Endothelial cell of umbilical vein (primary cell): Measurements from ENCODE around the gene SPRING1. TPM values are rescaled to one million over a fixed set of nuclear protein-coding genes. Genes with fewer than 3 reads are reported as not detected.
A peak's percentile ranks its signal among the peaks of the same experiment; 100 is the strongest.

ENCODE experiments used
- BruUV-seq: library from RNA; stranded (reverse); fragments of 400-500 nt; replicated peaks from 2 replicates; lab custom pipeline; 2021; lab: Mats Ljungman, UMichigan
- CTCF ChIA-PET: fragments of 300-600, 350-600 bp; sonication (Branson Sonifier 250); formaldehyde crosslinking; loops from one replicate; lab custom pipeline; 2021; ENCODE audit warnings: antibody characterized with exemption, inconsistent platforms; lab: Charles Lee
- POLR2A ChIA-PET: fragments of 300-600, 350-600 bp; sonication (Branson Sonifier 250); formaldehyde crosslinking; loops from one replicate; lab custom pipeline; 2021; ENCODE audit warnings: antibody characterized with exemption, inconsistent platforms; lab: Charles Lee
- DNase-seq: peaks from one replicate; pipeline ENCODE4 v3.0.0-alpha.2; 2011; ENCODE audit warnings: low read depth, low spot score
- FAIRE-seq: peaks from 2 replicates; lab custom pipeline; 2011; peaks lifted over from hg19 to GRCh38; lab: Jason Lieb, UNC
- H2AFZ ChIP-seq: 2 replicates; pipeline ENCODE4 v1.6.0; 2012; ENCODE audit warnings: low read depth, low read length, control low read depth, inconsistent platforms
- H3K27ac ChIP-seq: 2 replicates; pipeline ENCODE4 v1.5.1; 2011; ENCODE audit warnings: low read depth, mild to moderate bottlenecking, control low read depth, low read length, moderate library complexity; ENCODE audit not compliant: insufficient read depth
- H3K27me3 ChIP-seq, 2 experiments: 2 replicates each; pipeline versions ENCODE4 v1.6.0 to v1.6.1; 2011; ENCODE audit warnings: low read length in 2 of 2, mixed read lengths in 1 of 2; ENCODE audit not compliant: control insufficient read depth in 2 of 2, insufficient read depth in 2 of 2
- H3K36me3 ChIP-seq, 2 experiments: 2 replicates in 1 of 2; 3 replicates in 1 of 2; pipeline ENCODE4 v1.5.1; 2011; ENCODE audit warnings: low read length in 2 of 2, mild to moderate bottlenecking in 1 of 2, moderate library complexity in 1 of 2; ENCODE audit not compliant: control insufficient read depth in 2 of 2, insufficient read depth in 2 of 2; ENCODE audit errors: extremely low read depth in 1 of 2
- H3K4me1 ChIP-seq: 3 replicates; pipeline ENCODE4 v1.5.1; 2011; ENCODE audit warnings: mild to moderate bottlenecking, low read length; ENCODE audit not compliant: control insufficient read depth, insufficient read depth; ENCODE audit errors: extremely low read depth
- H3K4me2 ChIP-seq: 2 replicates; pipeline ENCODE4 v1.6.1; 2011; ENCODE audit warnings: low read length, control low read depth, mixed read lengths; ENCODE audit not compliant: insufficient read depth
- H3K4me3 ChIP-seq, 3 experiments: fragments of 200-600 bp in 1 of 3; sonication (generic), shearing (Covaris generic) in 1 of 3; replicated peaks in 1 of 3; 2 replicates each; pipeline ENCODE4 v1.5.1; 2011 to 2016; ENCODE audit warnings: control low read depth in 3 of 3, low read length in 3 of 3, mild to moderate bottlenecking in 2 of 3, inconsistent platforms in 1 of 3, low read depth in 1 of 3, moderate library complexity in 1 of 3; ENCODE audit not compliant: insufficient read depth in 1 of 3
- H3K79me2 ChIP-seq: 2 replicates; pipeline ENCODE4 v1.6.0; 2012; ENCODE audit warnings: low read length, inconsistent platforms; ENCODE audit not compliant: control insufficient read depth, insufficient read depth
- H3K9ac ChIP-seq: replicated peaks from 2 replicates; pipeline ENCODE3; 2011; ENCODE audit warnings: low read length, control low read depth; ENCODE audit not compliant: insufficient read depth; ENCODE audit errors: extremely low read depth
- H3K9me1 ChIP-seq: replicated peaks from 3 replicates; pipeline ENCODE4 v1.6.0; 2011; ENCODE audit warnings: mild to moderate bottlenecking, low read length; ENCODE audit not compliant: control insufficient read depth, insufficient read depth; ENCODE audit errors: extremely low read depth
- H3K9me3 ChIP-seq: replicated peaks from 2 replicates; pipeline ENCODE4 v1.5.1; 2012; ENCODE audit warnings: low read length, inconsistent platforms; ENCODE audit not compliant: control insufficient read depth, insufficient read depth
- H4K20me1 ChIP-seq: replicated peaks from 2 replicates; pipeline ENCODE3; 2011; ENCODE audit warnings: mild to moderate bottlenecking, low read length; ENCODE audit not compliant: control insufficient read depth, insufficient read depth; ENCODE audit errors: extremely low read depth
- CTCF ChIP-seq, 2 donors: IDR thresholded peaks; 1 replicate in 1 of 2; 2 replicates in 1 of 2; pipeline ENCODE4 v1.5.1; 2011; ENCODE audit warnings: low read length in 2 of 2, mild to moderate bottlenecking in 2 of 2, moderate library complexity in 2 of 2, control low read depth in 1 of 2, inconsistent platforms in 1 of 2, low read depth in 1 of 2; ENCODE audit not compliant: insufficient read depth in 1 of 2; ENCODE audit errors: extremely low read depth in 1 of 2
- EZH2 ChIP-seq: IDR thresholded peaks from 2 replicates; pipeline ENCODE4 v1.6.1; 2012; ENCODE audit warnings: borderline replicate concordance, low read depth, mild to moderate bottlenecking, moderate library complexity, low read length, inconsistent platforms; ENCODE audit not compliant: severe bottlenecking
- FOS ChIP-seq: IDR thresholded peaks from 2 replicates; pipeline ENCODE4 v1.6.1; 2011; ENCODE audit warnings: mild to moderate bottlenecking, low read length, moderate library complexity, borderline replicate concordance; ENCODE audit not compliant: insufficient read depth
- GATA2 ChIP-seq: IDR thresholded peaks from 2 replicates; pipeline ENCODE4 v1.7.0; 2011; ENCODE audit warnings: low read depth, mild to moderate bottlenecking, moderate library complexity, mixed read lengths, low read length; ENCODE audit not compliant: insufficient read length, insufficient read depth
- JUN ChIP-seq: IDR thresholded peaks from 2 replicates; pipeline ENCODE4 v1.6.1; 2011; ENCODE audit warnings: borderline replicate concordance, low read depth; ENCODE audit not compliant: insufficient read length, insufficient read depth
- MAX ChIP-seq: IDR thresholded peaks from 2 replicates; pipeline ENCODE4 v1.6.1; 2011; ENCODE audit not compliant: insufficient read depth, insufficient read length
- MYC ChIP-seq: IDR thresholded peaks from one replicate; pipeline ENCODE4 v1.6.1; 2011; ENCODE audit warnings: mild to moderate bottlenecking, low read depth, low read length
- POLR2A ChIP-seq: IDR thresholded peaks from 2 replicates; pipeline ENCODE4 v1.6.1; 2012; ENCODE audit warnings: low read depth, mild to moderate bottlenecking, control low read depth, low read length
- POLR2AphosphoS5 ChIP-seq: IDR thresholded peaks from 2 replicates; pipeline ENCODE4 v1.6.1; 2012; ENCODE audit warnings: low read depth, mild to moderate bottlenecking, control low read depth, low read length, moderate library complexity; ENCODE audit not compliant: insufficient read depth
- dilution Hi-C: fragments of 300-500 bp; cut with MboI; formaldehyde crosslinking; loops from one replicate; pipeline ENCODE4 v1.15.0; 2019; ENCODE audit warnings: low sequenced_read_pairs; ENCODE audit not compliant: extremely low pct_ligation_motif_present
- intact Hi-C: fragments of 100-400 bp; cut with micrococcal nuclease; formaldehyde crosslinking; loops from one replicate; pipeline ENCODE4 v1.10.0; 2022
- polyA plus RNA-seq, 4 experiments: library from polyadenylated mRNA; depleted of rRNA in 3 of 4; stranded (reverse) in 3 of 4; unstranded in 1 of 4; fragments of >200 nt; gene quantifications; 2 replicates each; pipeline versions ENCODE4 v1.2.1 to v1.2.3, GENCODE V29; 2011 to 2012; ENCODE audit warnings: missing spikeins in 1 of 4
- total RNA-seq: library from RNA; stranded (reverse); gene quantifications from 2 replicates; pipeline ENCODE4 v1.2.3, GENCODE V29; 2021

The SPRING1 gene
- total and polyA plus RNA-seq, 2 donors (not counting 3 experiments of a cell fraction or from before 2014, with no cell fraction given): 17.5 to 40.4 TPM

- Histone ChIP-seq H3K9me1 (no peaks in the 10 kb centered on the region), H3K27me3 (no peaks in the 10 kb centered on the region), H3K36me3 (no peaks in the 10 kb centered on the region), H4K20me1 (no peaks in the 10 kb centered on the region), H3K79me2 (no peaks in the 10 kb centered on the region), H3K27ac (peak overlapping the region; percentile 21), H3K4me2 (peak overlapping the region; percentile 34), H3K4me3 (no peak overlapping the region), H3K4me1 (peaks cover 18% of the 10 kb centered on the region), H2AFZ (peak overlapping the region; percentile 4), H3K9ac (no peak overlapping the region), H3K9me3 (no peaks in the 10 kb centered on the region)
- ChIA-PET POLR2A (no interaction called here), CTCF (no interaction called here)
- DNase-seq: peak; percentile 66
- intact Hi-C loops (loop anchor here (5.0 kb wide), 1 partner anchor 111 kb away; the partner anchor contains the start of gene HRK), dilution Hi-C loops (no loop called here)
- TF ChIP-seq MAX (no peak), POLR2AphosphoS5 (no peak), POLR2A (no peak), FOS (no peak)
- FAIRE-seq: peak; percentile 83
- BruUV-seq: no TSS peak
Observed at GRCh38 chr12:116771651-116772050, 33.8 kb upstream of the SPRING1 start.

- no peak overlapping the region for H3K4me3 ChIP-seq
- H3K36me3 ChIP-seq: no peaks in the 10 kb centered on the region
- BruUV-seq: no TSS peak
- intact Hi-C loops (no loop called here), dilution Hi-C loops (no loop called here)
- FAIRE-seq: no peak
- H3K27ac ChIP-seq: no peak overlapping the region
- no peak for TF ChIP-seq EZH2
- TF ChIP-seq POLR2A: no peak
- TF ChIP-seq POLR2AphosphoS5: no peak
- TF ChIP-seq MYC: no peak
- TF ChIP-seq FOS: no peak
- TF ChIP-seq MAX: no peak
- TF ChIP-seq GATA2: no peak
- no peak for TF ChIP-seq CTCF (IDR thresholded peaks at IDR 0.05; ENCODE audit: extremely low read depth in 1 of 2, insufficient read depth in 1 of 2, low read depth in 1 of 2, low read length in 2 of 2)
- no peak for TF ChIP-seq JUN
- ChIA-PET CTCF (no interaction called here), POLR2A (no interaction called here)
- no peak overlapping the region for H2AFZ ChIP-seq
- H3K4me1 ChIP-seq: peaks cover 4% of the 10 kb centered on the region
- no peak overlapping the region for H3K9ac ChIP-seq
- no peaks in the 10 kb centered on the region for H3K9me3 ChIP-seq
- no peaks in the 10 kb centered on the region for H3K79me2 ChIP-seq
- H3K9me1 ChIP-seq: no peaks in the 10 kb centered on the region
- no peak for DNase-seq
- no peaks in the 10 kb centered on the region for H3K27me3 ChIP-seq
- H3K4me2 ChIP-seq: no peak overlapping the region
- no peaks in the 10 kb centered on the region for H4K20me1 ChIP-seq
Observed at GRCh38 chr12:116766746-116767145, 28.9 kb upstream of the SPRING1 start.
